Stimulated activated CD8-positive, alpha-beta memory T cell treated with anti-CD3 and anti-CD28 coated beads, Interleukin-12 subunit alpha, Interleukin-12 subunit beta, amount 100 ng/mL, for 1 hour (primary cell): ENCODE measurements around the gene QRICH1.

Experiments used
- DNase-seq: peaks from one replicate; pipeline ENCODE4 v3.0.0-alpha.2; 2020; ENCODE audit warnings: low read depth

The QRICH1 gene

DNA sequence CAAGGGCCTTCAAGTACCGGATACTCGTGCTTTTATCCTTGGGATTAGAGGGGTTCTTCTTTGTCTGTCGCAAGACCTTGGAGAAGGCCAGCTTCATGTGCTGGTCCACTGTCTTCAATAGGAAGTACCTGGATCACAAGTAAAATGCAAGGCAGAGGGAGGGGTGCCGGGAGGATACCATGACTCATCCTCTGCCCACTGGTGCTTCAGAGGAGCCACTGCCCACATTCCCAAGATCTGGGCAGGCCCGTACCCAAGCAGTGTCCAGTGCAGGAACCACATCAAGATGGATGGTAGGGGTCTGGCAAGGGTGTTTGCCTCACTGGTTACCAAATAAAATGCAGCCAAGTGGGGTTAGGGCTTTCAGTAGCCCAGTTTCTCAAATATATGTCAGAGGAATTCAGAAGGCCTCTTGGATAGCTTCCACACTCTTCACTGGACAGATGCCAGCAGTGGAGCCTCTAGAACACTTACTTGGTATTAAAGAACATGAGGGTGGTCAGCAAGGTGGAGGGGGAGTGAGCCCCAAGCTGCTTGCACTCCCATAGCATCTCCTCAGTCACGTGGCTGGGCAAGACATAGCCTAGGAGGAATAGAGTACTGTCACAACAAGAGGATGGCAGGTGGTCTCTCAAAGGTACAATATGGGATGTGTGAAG, 61.1 kb downstream of the QRICH1 start:
- no peak for DNase-seq

DNA sequence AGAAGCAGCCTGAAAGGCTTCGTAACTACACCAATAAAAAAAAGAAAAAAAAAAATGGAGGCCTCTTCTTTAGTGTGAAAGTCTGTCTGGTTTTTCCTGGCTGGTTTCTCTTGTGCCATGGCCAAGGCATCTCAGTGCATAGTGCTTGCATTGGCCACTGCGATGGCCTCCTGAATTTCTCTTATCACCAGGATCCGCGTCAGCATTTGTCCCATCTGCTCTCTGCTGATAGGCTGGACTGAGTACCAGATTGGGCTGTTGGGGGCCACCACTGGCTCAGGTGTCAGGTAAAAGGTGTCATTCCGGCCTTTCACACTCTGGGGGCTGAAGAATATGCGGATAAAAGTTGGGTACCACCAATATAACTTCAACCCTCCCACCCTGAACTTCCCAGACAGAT, 63.5 kb downstream of the QRICH1 start:
- DNase-seq = no peak

DNA sequence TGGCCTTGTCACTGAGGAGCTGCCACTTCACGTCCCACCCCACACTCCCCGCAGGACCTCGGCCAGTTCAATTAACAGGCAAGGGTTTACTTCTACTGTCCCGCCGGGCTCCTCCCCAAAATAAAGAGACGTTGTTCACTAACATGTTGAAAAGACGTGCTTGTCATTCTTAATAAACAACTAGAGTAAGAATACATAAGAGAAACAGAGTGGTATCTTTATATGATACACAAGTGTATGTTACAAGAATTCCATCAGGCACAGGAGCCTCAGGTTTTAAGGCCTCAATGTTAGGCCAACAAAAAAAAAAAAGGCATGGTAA, 64.3 kb downstream of the QRICH1 start:
- no peak for DNase-seq

DNA sequence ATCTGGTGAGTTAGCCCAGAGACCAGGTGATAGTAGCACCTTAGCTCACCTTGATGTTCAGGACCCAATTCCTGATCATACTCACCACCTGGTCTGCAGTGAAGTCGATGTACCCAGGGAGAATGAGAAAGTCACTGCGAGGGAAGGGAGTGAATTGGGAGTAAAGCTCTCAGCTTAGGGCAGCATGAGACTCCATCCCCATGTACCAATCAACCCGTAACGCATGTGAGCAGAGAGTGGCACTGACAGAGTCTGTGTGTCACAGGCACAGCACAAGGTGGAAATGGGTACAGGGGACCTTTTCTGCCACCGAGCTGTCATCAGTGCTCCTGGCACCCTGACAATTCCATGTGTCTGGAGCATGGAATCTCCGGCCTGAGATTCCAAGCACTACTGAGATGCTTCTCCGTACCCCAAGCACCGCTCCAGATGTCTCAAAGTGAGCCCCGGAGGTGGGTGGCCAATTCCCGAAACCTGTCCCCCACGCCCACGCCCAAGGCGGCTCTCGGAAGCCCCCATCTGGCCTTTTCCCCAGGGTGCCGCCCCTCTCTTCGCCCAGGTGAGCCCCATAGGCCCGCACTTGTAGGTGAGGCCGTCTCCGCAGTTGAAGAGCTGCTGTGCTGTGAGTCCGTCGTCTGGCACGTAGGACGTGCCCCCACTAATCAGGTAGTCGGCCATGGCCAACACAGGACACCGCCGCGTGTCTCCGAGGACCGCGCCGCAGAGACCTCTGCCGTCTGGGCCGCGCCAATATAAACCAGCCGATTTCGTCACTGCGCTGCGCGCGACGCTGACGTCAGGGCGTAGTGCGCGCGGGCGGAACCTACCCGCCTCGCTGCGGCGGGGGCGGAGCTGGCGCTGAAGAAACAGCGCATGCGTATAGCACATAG, 65.0 kb downstream of the QRICH1 start, which contains the start of gene IMPDH2:
Gene IMPDH2 (minus strand): TSS at position 726 of the 890 bp plus-strand sequence. CDS start 48 bp downstream, at position 678.
- DNase-seq = peak; percentile 90

DNA sequence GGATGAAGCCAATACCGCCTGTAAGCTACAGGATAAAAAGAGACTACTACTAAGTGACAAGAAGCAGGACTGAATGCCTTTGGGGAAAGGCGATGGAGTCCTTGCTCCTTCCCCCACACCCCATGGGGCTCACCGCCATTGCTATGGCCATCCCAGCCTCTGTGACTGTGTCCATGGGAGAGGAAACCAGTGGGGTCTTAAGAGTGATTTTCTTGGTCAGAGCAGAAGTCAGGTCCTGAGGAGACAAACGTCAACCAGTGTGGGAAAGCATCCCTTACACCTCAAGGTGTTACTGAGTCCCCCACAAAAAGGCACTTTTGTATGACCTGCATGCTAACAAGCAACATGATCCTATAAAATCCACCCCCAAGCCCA, 65.6 kb downstream of the QRICH1 start:
- no peak for DNase-seq

DNA sequence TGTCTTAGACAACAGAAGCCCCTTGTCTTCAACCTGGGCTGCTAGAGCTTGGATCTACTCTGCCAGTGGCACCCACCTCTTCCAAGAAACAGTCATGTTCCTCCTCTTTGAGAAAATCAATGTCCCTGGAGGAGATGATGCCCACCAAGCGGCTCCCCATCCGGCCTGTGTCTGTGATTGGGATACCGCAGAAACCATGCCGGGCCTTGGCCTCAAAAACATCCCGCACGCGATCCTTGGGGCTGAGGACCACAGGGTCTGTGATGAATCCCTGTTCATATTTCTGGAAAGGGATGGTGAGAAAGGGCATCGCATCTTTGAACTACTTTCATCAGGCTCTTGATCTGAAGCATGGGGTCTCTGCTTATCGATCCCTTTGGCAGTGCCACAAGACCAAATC, 66.2 kb downstream of the QRICH1 start:
- DNase-seq = no peak

DNA sequence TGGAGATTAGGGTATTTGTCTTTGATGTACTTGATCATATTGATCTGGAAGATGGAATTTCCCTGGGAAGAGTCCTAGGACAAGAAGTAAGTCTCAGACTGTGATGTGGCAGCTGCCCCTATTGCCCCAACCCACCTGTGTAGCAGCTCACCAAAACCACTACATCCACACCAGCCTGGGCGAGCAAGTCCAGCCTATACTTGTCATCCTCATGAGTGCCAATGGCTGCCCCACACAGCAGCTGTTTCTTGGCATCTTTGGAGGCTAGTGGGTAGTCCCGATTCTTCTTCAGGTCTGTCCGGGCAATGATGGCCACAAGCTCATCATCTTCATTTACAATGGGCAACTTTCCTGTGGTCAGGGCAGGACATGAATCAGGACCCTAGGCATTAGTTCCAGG, 67.3 kb downstream of the QRICH1 start:
- DNase-seq = no peak

DNA sequence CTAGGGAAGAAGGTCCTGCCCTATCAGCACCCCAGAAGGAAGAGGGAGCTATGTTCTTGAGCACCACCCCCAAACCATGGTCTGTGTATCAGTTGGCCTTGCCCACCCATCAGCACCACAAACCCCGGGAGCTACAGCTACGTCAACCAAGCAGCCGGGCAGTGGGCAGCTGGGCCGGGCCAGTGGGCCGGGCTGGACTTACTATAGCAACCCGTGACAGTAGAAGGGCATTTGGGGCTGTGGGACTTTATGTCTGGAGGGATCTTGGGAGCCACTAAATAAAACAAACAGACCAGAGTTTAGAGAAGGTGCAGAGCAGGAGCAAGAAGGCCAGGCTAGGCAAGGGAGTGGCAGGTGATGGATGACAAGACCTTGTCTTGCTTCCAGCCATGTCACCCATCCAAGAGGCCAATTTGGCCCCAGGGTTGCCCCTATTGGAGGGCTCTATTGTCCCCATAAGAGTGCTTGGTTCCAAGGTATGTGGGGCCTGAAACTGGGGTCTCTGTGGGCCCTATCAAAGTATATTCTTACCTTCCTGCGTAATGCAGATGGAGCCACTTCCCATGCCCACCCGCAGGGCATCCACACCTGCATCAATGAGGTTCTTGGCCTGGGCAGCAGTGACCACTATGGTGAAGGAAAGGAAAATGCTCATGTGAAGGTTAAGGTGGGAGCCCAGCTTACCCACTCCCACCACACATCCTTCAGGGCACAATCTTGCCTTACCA, 67.9 kb downstream of the QRICH1 start:
- DNase-seq = no peak

DNA sequence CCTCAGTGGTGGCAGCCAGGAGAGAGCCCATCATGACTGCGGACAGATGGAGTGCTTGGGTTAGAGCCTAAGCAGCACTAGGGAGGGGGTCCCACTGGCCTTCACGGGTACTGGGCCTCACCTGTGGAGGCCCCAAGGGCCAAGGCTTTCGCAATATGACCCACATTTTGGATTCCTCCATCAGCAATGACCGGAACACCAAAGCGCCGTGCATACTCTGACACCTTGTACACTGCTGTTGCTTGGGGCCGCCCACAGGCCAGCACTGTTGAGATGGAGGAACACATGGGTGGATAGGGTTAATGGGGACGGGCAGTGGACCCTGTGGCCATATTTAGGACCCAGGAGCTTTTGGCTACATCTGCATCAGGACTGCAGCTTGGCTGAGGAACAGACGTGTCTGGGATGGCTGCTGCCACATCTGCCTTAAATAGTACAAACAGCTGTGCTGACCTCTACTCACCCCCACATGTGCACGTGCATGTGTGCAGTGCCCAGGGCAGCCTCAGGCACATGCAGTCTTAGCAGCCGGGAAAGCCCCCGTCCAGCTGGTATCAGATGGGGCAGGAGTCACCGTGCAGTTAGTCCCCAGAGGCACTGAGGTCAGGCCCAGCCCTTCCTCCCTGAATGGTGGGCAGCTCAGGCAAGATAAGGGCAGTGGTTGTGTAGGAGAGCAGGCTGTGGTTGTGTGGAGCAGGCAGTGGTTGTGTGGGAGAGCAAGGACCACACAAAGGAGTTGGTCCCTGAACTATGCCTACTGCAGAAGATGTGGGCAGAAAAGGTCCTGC, 68.7 kb downstream of the QRICH1 start:
- no peak for DNase-seq

DNA sequence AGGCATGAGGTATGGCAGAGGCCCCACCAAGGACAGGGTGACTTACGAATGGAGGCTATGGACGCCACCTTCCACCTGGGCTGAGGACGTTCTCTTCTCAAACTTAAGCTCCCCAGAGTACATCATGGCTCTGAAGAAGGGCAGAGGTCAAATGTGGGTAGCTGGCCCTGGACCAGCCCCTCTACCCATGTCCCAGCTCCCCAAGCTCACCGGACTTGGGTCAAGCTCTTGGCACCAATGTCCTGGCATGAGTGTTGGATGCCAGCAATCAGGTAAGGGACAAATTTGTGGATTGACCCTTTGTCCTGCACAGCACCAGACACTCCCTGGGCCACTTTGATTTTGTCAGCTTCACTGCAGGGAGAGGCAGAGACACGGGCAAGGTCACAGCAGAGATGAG, 69.4 kb downstream of the QRICH1 start:
- no peak for DNase-seq

DNA sequence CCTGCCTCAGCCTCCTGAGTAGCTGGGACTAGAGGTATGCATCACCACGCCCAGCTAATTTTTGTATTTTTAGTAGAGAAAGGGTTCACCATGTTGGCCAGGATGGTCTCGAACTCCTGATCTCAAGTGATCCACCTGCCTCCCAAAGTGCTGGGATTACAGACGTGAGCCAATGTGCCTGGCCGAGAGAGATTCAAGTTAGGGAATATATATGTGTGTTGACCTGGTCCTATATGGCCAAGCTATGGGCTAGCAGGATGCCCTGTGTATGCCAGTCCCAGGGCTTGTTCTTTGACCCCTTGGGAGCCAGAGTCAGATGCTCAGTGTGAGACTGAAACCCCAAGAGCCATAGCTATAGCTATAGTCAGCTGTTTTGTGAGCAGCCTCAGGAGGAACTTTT, 70.1 kb downstream of the QRICH1 start:
- no peak for DNase-seq

DNA sequence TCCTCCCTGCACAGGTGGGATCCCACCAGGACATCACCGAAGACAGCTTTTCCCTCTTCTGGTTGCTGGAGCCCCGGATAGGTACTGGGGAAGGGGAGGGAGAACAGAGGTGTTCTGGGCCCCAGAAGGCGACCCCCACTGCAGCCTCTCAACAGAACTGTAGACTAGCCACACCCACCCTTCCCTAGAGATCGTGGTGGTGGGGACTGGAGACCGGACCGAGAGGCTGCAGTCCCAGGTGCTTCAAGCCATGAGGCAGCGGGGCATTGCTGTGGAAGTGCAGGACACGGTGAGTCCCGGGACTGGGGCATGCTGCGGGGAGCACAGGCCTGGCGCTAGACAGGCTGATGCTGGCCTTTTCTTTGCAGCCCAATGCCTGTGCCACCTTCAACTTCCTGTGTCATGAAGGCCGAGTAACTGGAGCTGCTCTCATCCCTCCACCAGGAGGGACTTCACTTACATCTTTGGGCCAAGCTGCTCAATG, 71.1 kb downstream of the QRICH1 start:
- DNase-seq = no peak

DNA sequence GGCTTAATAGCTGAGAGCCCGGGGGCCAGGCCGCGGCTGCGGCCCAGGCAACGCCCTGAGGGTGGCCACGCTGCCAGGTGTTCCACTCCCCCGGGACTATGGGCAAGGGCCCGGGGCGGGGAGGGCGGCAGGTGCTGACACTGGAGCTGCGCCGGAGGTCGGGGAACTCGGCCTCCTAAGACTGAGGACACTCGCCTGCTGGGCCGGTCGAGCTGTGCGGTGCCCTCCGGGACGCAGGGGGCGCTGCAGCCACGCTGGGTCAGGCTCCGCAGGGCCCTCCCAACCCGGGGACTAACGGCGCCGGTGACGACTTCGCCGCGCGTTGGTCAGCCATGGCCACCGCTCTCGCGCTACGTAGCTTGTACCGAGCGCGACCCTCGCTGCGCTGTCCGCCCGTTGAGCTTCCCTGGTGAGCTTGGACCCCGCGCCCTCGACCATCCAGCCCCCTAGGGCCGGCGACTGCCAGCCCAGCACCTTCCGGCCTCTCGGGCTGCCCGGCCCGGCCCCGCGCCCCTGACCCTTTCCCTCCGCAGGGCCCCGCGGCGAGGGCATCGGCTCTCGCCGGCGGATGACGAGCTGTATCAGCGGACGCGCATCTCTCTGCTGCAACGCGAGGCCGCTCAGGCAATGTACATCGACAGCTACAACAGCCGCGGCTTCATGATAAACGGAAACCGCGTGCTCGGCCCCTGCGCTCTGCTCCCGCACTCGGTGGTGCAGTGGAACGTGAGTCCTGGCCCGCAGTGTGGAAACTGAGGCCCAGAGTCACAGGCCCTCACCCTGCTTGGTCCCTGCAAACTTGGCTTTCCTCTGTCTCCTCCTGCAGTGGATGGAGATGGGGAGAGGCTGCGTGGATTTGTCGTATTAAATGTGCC, 71.8 kb downstream of the QRICH1 start, which contains the start of gene NDUFAF3:
Gene NDUFAF3 (plus strand): TSS at position 309 of the 875 bp plus-strand sequence. CDS start 24 bp downstream, at position 333.
- DNase-seq = peak; percentile 79

DNA sequence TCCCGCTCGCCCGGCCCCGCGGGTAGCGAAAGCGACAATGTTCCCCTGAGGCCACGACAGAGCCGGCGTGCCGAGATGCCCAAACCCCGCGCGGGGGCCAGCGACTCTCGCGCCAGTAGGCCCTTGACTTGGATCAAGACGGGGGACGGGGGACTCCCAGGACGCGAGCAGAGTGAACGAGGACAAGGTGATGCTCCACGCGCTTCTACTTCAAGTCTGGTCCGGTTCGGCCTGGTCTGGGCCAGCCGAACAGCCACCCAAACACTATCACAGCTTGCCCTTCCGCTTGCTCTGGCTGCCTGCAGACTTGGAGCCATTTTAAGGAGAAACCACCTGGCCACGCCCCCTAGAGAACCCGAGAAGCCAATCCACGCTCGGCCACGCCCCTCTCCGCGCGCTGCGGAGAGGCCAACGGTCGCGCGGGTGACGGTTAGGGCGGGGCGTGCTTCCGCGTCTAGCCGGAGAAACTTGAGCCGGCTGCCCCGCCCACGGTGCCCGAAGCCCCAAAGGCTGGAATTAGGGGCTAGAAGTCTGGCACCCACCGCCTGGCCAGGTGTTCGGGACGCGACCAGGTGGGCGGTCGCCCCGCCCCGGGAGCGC, 72.6 kb downstream of the QRICH1 start:
- peak; percentile 99 for DNase-seq

DNA sequence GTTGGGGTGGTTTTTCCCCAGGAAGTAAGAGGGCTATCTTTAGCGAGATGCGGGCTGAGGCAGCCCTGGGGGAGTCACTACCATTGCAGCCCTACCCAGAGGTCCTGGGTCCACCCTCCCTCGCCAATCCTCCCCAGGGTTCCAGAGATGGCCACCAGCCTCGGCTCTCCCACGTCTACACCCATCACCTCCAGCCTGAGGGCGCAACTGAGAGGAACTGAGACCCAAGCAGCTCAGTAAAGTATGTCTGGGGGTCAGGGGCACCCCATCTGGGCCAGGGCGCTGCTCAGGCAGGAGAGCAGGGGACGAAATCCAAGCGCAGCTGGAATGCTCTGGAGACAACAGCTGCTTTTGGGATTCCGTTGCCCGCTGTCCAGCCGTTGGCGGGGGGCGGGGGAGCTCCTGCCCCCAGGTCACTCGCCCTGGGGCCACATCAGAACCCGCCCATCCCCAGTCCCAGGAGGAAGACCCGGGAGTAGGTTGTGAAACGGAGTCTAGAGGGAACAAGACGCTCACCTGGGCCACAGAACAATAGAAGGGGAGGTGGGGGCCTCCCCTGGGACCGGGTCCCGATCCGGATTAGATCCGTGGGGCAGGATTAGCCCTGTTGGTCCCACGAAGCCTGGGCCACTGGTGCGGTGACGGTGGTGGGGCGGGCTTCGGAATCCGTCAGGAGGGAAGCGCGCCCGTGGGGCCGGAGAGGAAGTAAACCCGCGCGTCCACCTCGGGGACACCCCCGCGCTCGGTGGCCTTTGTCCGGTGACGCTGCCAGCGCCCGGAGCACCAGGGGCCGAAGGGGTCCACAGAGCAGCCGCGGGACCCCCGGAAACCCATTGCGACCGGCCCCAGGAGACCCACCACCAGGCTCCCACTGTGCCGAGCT, 73.3 kb downstream of the QRICH1 start:
- no peak for DNase-seq

DNA sequence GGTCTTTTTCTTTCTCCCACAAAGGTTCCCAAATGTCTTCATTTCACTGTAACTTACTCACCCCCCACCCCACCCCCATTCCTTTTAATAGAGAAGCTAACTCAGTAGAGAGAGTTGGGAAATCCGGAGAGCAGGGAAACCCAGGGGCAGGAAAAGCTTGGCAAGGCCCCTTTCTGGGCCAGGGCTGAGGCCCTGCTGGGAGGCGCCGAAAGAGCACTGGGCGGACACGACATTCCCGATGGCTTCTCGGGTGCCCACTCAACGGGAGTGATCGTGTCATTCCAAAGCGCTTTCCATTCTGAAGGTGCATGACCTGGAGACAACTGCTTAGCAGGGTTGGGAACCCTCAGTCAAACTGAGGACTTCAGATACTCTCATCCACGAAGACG, 73.9 kb downstream of the QRICH1 start:
- DNase-seq = no peak

DNA sequence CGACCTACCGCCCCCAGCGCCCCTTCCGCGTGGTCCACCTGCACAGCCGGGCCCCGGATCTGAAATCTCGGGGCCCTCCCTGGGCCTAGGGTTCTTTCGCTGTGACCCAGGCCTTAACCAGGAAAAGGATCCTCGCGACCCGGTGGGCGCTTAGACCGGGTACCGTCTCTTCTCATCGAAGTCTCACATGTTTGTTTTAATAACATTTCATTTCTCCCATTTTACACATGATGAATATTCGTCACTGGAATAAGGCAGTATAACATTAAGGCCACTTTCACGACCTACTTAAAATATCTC, 75.2 kb downstream of the QRICH1 start:
- no peak for DNase-seq

DNA sequence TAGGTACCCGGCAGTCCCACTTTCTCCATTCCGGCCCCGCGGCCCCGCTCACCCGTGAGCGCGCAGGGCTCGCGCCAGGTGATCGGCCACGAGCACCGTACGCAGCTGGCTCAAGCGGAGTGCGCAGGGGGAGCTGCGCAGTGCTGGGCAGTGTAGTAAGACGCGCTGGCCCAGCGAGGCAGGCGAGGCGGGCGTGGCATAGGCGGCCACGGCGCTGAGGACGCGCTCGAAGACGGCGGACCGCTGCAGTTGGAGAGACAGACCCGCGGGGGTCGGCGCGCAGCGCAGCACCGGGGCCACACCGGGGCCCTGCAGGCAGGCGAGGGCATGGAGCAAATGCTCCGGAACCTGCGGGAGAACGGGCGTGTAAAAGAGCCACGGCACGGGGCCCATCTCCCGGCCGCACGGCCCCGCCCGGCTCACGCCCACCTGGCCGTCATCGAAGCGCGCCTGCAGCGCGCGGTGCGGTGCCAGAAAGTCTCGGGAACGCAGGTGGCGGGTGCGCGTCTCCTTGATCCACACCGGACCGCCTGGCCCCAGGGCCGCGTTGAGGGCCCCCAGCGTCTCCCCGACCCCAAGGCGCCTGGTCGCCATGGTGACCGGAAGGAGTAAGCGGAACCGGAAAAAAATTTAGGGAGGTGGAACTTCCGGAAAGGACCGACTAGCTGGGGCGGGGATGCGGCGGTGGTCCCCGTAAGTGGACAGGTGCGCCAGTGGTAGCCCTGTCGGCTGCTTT, 75.7 kb downstream of the QRICH1 start, which contains the start of gene DALRD3:
Gene DALRD3 (minus strand): TSS at position 610 of the 736 bp plus-strand sequence. CDS start 16 bp downstream, at position 594.
- DNase-seq = peak; percentile 39
